NCI-H2107 treated with DMSO at 0.1 percent for 48 hours (cell line): Measurements from ENCODE around the gene SLC12A1.

Experiments
- DNase-seq: peaks from one replicate; lab custom pipeline; 2025; ENCODE audit not compliant: unreplicated experiment; lab: John Stamatoyannopoulos, UW

SLC12A1 gene

DNA sequence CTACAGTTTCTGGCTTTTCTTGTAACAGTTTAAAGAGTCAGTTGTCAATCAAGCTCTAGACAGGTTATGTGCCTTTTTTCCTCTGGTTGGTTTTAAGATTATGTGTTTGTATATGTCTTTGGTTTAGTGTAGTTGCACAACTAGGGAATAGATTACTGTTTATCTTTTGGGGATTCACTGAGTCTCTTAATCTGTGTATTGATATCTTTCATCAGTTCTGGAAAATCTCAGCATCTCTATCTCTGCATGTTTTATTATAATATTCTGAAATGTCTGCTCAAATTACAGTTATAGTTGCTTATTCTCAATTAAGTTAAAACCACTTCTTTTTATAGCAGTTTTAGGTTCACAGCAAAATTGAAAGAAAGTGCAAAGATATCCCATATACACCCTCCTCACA is 139.4 kb downstream of the SLC12A1 start:
- DNase-seq: no peak

- DNase-seq: peak; percentile 29
Measured at GRCh38 chr15:48352474-48353072, 146.5 kb downstream of the SLC12A1 start.
